Activated T-cell treated with anti-CD3 and anti-CD28 coated beads, Interleukin-2, amount 50 U/mL, for 4 hours (primary cell): ENCODE data around the gene EYA2. TPM values are rescaled to one million over a fixed set of nuclear protein-coding genes. Genes with fewer than 3 reads are reported as not detected.

Source experiments
- ATAC-seq, 2 donors: fragments of 200-7000 bp; cut with Tn5 transposase; one replicate each; pipeline ENCODE4 v1.10.0; 2021
- DNase-seq: peaks from one replicate; pipeline ENCODE4 v3.0.0-alpha.2; 2020
- H3K27me3 Mint-ChIP-seq: one replicate; pipeline ENCODE4 v1.8.0; 2021; ENCODE audit warnings: low read depth, mixed read lengths
- H3K36me3 Mint-ChIP-seq: one replicate; pipeline ENCODE4 v1.8.0; 2022; ENCODE audit warnings: mixed read lengths; ENCODE audit not compliant: insufficient read depth
- H3K4me1 Mint-ChIP-seq: one replicate; pipeline ENCODE4 v1.8.0; 2021; ENCODE audit warnings: low read depth, mixed read lengths
- H3K4me3 Mint-ChIP-seq: one replicate; pipeline ENCODE4 v1.8.0; 2021; ENCODE audit warnings: mild to moderate bottlenecking, moderate library complexity, mixed read lengths
- H3K9me3 Mint-ChIP-seq: one replicate; pipeline ENCODE4 v1.8.0; 2021; ENCODE audit warnings: mixed read lengths
- total RNA-seq, 3 donors: library from RNA; stranded (reverse); gene quantifications; one replicate each; pipeline ENCODE4 v1.2.1, GENCODE V29; 2021

Gene EYA2
- total RNA-seq, 3 donors from 2014 or later = not detected

DNA sequence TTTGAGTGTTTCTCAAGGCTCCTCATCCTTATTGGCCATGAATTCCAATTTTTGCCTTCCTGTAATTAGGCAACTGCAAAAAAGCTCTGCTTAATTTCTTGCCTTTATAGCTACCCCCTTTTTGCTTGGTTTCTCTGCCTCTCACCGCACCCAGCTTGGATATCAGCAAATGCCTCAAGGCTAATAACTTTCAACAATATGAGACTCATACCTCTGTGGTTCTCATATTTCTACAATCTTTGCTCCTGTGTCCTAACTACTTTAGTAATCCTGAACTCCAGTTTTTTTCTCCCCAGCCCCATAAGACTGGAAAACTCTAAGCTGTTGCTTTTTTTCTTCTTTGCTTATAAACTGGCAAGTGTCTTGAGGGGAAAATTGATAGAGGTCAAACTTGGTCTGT lies 88.8 kb downstream of the EYA2 start:
- DNase-seq (no peak), ATAC-seq (no peak)
- H3K36me3 Mint-ChIP-seq = no peaks in the 10 kb centered on the region
- peaks cover 7% of the 10 kb centered on the region for H3K4me1 Mint-ChIP-seq
- peaks cover 18% of the 10 kb centered on the region for H3K9me3 Mint-ChIP-seq
- peaks cover 27% of the 10 kb centered on the region for H3K27me3 Mint-ChIP-seq
- no peak overlapping the region for H3K4me3 Mint-ChIP-seq

GRCh38 chr20:46984405-46984804 lies 89.8 kb downstream of the EYA2 start:
- no peak for DNase-seq
- no peak for ATAC-seq
- H3K9me3 Mint-ChIP-seq = peaks cover 18% of the 10 kb centered on the region
- peaks cover 19% of the 10 kb centered on the region for H3K27me3 Mint-ChIP-seq
- peaks cover 6% of the 10 kb centered on the region for H3K4me1 Mint-ChIP-seq
- no peak overlapping the region for H3K4me3 Mint-ChIP-seq
- no peaks in the 10 kb centered on the region for H3K36me3 Mint-ChIP-seq

GRCh38 chr20:46985250-46985649 lies 90.6 kb downstream of the EYA2 start:
- Mint-ChIP-seq H3K4me3 (no peak overlapping the region), H3K9me3 (peaks cover 18% of the 10 kb centered on the region), H3K4me1 (peaks cover 3% of the 10 kb centered on the region), H3K36me3 (no peaks in the 10 kb centered on the region), H3K27me3 (peaks cover 13% of the 10 kb centered on the region)
- no peak for ATAC-seq
- DNase-seq = no peak

GRCh38 chr20:46985671-46986070 lies 91.0 kb downstream of the EYA2 start:
- ATAC-seq (no peak), DNase-seq (no peak)
- Mint-ChIP-seq H3K36me3 (no peaks in the 10 kb centered on the region), H3K9me3 (peaks cover 18% of the 10 kb centered on the region), H3K4me3 (no peak overlapping the region), H3K27me3 (peaks cover 13% of the 10 kb centered on the region), H3K4me1 (peaks cover 7% of the 10 kb centered on the region)

GRCh38 chr20:46987001-46987400 lies 92.4 kb downstream of the EYA2 start:
- H3K27me3 Mint-ChIP-seq = peaks cover 21% of the 10 kb centered on the region
- no peak for DNase-seq
- peaks cover 18% of the 10 kb centered on the region for H3K9me3 Mint-ChIP-seq

GRCh38 chr20:46990017-46990595 lies 95.5 kb downstream of the EYA2 start:
- DNase-seq (no peak), ATAC-seq (peak; percentile 48 to 65)
- Mint-ChIP-seq H3K36me3 (no peaks in the 10 kb centered on the region), H3K9me3 (peaks cover 3% of the 10 kb centered on the region), H3K4me3 (no peak overlapping the region), H3K4me1 (peaks cover 19% of the 10 kb centered on the region), H3K27me3 (peaks cover 19% of the 10 kb centered on the region)

More at GRCh38 chr20:46987001-46987400, 92.4 kb downstream of the EYA2 start:
- ATAC-seq = no peak
- Mint-ChIP-seq H3K4me1 (peaks cover 8% of the 10 kb centered on the region), H3K36me3 (no peaks in the 10 kb centered on the region), H3K4me3 (no peak overlapping the region)

- no peaks in the 10 kb centered on the region for H3K36me3 Mint-ChIP-seq
- H3K4me3 Mint-ChIP-seq = no peak overlapping the region
- DNase-seq (no peak), ATAC-seq (no peak)
- H3K4me1 Mint-ChIP-seq = peaks cover 19% of the 10 kb centered on the region
- peaks cover 17% of the 10 kb centered on the region for H3K27me3 Mint-ChIP-seq
- H3K9me3 Mint-ChIP-seq = no peaks in the 10 kb centered on the region
These were observed 96.0 kb downstream of the EYA2 start for GRCh38 chr20:46990596-46991104.

GRCh38 chr20:46991168-46991567 lies 96.5 kb downstream of the EYA2 start:
- Mint-ChIP-seq H3K36me3 (no peaks in the 10 kb centered on the region), H3K4me3 (no peak overlapping the region)

DNA sequence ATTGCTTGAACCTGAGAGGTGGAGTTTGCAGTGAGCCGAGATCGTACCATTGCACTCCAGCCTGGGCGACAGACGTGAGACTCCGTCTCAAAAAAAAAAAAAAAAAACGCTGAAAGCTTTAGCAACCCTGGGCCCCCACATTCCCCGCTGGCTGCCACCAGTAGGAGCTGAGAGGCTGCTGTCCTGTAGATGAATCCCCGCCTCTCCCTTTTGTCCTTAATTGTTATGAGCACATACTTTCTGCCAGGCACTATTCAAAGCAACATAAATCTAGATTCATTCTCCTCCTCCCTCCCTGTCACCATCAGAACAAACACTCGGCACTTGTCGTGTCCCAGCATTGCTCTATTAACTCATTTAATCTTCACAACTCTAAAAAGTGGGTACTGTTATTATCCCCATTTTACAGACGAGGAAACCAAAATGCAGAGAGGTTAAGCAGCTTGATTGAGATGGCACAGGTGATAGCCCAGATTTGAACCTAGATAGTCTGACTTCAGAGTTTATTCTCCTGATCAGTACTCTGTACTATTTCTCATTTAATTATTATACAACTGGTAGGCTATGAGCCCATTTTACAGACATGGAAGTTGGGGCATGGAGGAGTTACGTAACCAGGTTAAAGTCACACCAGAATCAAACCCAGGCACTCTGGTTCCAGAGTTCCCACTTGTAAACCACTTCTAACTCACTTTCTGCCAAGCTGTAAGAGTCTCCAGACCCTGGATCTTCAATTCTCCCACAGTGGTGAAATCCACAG lies 97.4 kb downstream of the EYA2 start:
- H3K9me3 Mint-ChIP-seq = no peaks in the 10 kb centered on the region
- H3K4me3 Mint-ChIP-seq = no peak overlapping the region
- DNase-seq (no peak), ATAC-seq (no peak)
- peaks cover 19% of the 10 kb centered on the region for H3K4me1 Mint-ChIP-seq
- H3K27me3 Mint-ChIP-seq = peaks cover 17% of the 10 kb centered on the region
- H3K36me3 Mint-ChIP-seq = no peaks in the 10 kb centered on the region

More at GRCh38 chr20:46991168-46991567, 96.5 kb downstream of the EYA2 start:
- H3K27me3 Mint-ChIP-seq = peaks cover 17% of the 10 kb centered on the region
- H3K4me1 Mint-ChIP-seq = peaks cover 19% of the 10 kb centered on the region
- no peak for ATAC-seq
- no peaks in the 10 kb centered on the region for H3K9me3 Mint-ChIP-seq
- DNase-seq = no peak

DNA sequence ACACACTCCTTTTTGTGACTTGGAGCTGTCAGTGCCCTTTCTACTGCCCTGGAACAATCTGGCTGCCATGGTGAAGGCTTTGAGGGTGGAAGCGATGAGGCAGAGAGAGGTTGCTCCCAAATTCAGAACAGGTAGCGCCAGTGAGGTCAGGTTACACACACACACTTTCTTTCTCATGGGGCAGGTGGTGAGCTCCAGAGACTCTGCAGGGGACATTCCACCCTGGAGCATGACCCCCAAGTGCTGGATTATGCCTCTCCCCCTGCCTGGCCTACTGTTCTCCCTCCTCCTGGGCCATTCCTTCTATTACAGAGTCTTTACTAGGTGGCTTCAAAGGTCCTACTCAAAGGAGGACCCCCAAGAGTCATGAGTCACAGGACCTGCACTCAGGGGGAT lies 98.0 kb downstream of the EYA2 start:
- peaks cover 19% of the 10 kb centered on the region for H3K4me1 Mint-ChIP-seq
- peaks cover 14% of the 10 kb centered on the region for H3K27me3 Mint-ChIP-seq
- ATAC-seq (no peak), DNase-seq (no peak)
- no peaks in the 10 kb centered on the region for H3K9me3 Mint-ChIP-seq
- no peak overlapping the region for H3K4me3 Mint-ChIP-seq
- no peaks in the 10 kb centered on the region for H3K36me3 Mint-ChIP-seq

DNA sequence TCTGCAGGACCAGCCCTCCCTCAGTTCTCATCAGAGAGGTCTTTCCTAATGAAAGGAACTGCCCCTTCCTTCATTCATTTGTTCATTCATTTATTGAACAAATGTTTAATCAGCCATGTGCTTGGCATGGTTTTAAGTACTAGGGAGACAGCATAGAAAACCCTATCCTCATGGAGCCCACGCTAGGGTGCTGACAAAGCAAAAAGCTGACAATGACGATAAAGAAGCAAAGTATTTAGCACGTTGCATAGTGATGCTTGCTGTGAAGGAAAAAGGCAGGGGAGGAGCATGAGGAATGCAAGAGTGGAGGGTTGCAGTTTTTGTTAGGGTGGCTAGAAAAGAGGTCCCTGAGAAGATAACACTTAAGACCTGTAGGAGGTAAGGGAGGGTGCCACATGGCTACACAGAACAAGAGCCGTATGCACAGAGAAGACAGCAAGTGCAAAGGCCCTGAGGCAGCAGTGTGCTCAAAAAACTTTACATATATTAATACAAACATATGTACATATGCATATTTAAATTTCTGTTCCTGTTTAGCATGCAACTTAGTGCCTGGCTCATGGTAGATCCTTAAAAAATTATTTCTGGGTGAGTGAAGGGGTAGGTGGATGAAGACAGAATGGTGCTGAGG lies 98.9 kb downstream of the EYA2 start:
- DNase-seq (no peak), ATAC-seq (no peak)
- no peak overlapping the region for H3K4me3 Mint-ChIP-seq
- no peaks in the 10 kb centered on the region for H3K9me3 Mint-ChIP-seq
- H3K27me3 Mint-ChIP-seq = peaks cover 14% of the 10 kb centered on the region
- peaks cover 19% of the 10 kb centered on the region for H3K4me1 Mint-ChIP-seq
- H3K36me3 Mint-ChIP-seq = no peaks in the 10 kb centered on the region

- Mint-ChIP-seq H3K36me3 (no peaks in the 10 kb centered on the region), H3K4me3 (peak overlapping the region; percentile 68), H3K9me3 (no peaks in the 10 kb centered on the region), H3K27me3 (peaks cover 14% of the 10 kb centered on the region), H3K4me1 (peaks cover 19% of the 10 kb centered on the region)
- DNase-seq = no peak
- peak; percentile 88 to 90 for ATAC-seq
These were observed 99.7 kb downstream of the EYA2 start for GRCh38 chr20:46994341-46994740.

- no peaks in the 10 kb centered on the region for H3K36me3 Mint-ChIP-seq
These were observed 101.0 kb downstream of the EYA2 start for GRCh38 chr20:46995561-46996142.

GRCh38 chr20:46997187-46997586 lies 102.5 kb downstream of the EYA2 start:
- Mint-ChIP-seq H3K27me3 (peaks cover 11% of the 10 kb centered on the region), H3K9me3 (no peaks in the 10 kb centered on the region), H3K4me3 (no peak overlapping the region), H3K36me3 (no peaks in the 10 kb centered on the region), H3K4me1 (peaks cover 11% of the 10 kb centered on the region)
- ATAC-seq = no peak
- no peak for DNase-seq

More at GRCh38 chr20:46995561-46996142, 101.0 kb downstream of the EYA2 start:
- ATAC-seq = no peak
- H3K4me3 Mint-ChIP-seq = no peak overlapping the region
- no peak for DNase-seq
- no peaks in the 10 kb centered on the region for H3K9me3 Mint-ChIP-seq
- peaks cover 12% of the 10 kb centered on the region for H3K4me1 Mint-ChIP-seq
- peaks cover 14% of the 10 kb centered on the region for H3K27me3 Mint-ChIP-seq
